Stimulated activated CD8-positive, alpha-beta memory T cell treated with anti-CD3 and anti-CD28 coated beads, Interleukin-15, amount 100 ng/mL, for 24 hours (primary cell): ENCODE results near the gene LIN7A.
"Not testable (repeated sequence)": the region's sequence is repeated elsewhere in the genome, so short reads cannot be mapped to it uniquely, and the experiment has no call there.

Source experiments
- DNase-seq: peaks from one replicate; pipeline ENCODE4 v3.0.0-alpha.2; 2020; ENCODE audit warnings: low read depth

LIN7A gene

DNA sequence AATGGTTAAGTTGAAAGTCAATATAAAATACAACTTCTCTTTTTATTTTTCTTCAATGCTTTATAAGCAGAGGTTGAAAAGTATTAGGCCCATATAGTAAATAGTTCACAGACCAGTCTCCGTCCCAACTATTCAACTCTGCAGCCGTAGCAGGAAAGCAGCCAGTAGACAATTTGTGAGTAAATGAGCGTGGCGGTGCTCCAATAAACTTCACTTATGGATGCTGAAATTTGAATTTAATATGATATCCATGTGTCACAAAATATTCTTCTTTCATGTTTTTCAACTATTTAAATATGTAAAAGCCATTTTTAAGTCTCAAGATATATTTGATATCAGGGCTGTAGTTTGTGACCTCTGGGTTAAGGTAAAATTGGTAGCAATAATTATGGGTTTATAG, 17.7 kb downstream of the LIN7A start:
- DNase-seq: no peak

GRCh38 chr12:80917651-80918050, 20.1 kb downstream of the LIN7A start:
- DNase-seq: no peak

DNA sequence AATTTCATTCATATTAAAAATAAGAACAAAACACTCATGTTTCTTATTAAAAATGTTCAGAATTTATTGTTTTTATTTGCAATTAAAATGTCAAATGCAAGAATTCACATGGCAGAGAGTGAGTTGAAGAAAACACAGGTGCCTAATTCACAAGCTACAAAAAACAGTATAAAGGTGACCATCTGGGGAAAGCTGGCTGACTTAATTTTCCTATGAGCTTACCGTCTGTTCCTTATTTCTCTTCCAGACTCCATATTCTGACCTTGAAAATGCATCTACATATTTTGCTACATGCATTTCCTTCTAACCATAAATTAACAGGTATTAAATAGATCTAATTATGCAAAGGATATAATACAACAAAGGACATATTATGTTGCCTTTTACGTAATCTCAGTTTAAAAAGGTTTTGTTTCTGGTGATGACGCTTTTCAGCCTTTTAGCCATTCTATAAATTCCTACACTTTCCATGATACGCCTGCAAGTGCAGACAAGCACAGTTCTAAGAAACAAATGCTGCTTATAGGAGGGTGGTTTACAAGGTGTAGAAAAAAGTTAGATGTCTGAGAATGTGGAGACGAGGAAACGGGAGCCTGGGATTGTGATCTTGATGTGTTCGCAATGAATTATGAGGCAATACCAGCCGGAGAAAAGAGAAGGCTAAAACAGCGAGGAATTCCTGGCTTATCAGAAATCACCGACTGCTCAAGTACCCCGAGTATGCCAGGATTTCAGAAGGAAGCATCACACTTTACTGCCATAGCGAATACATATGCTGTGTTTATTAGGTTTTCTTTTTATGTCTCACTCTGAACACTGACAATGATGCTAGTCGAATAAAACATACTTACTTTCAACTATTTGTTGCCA, 24.6 kb downstream of the LIN7A start:
- no peak for DNase-seq

DNA sequence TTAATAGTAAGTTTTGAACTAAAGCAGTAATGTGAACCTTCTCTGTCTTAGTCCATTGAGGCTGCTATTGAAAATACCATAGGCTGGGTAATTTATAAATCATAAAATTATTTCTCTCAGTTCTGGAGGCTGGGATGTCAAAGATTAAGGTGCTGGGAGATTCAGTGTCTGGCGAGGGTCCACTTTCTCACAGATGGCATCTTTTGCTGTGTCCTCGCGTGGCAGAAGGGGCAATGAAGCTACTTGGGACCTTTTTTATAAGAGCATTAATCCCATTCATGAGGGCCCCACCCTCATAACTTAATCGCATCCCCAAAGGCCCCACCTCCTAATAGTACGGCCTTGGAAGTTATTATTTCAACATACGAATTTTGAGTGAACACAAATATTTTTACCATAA, 28.4 kb downstream of the LIN7A start:
- no peak for DNase-seq

- no peak for DNase-seq
These were observed 35.0 kb downstream of the LIN7A start for GRCh38 chr12:80902711-80903110.

- no peak for DNase-seq
These were observed 36.1 kb downstream of the LIN7A start for GRCh38 chr12:80901661-80902060.

GRCh38 chr12:80895240-80895639, 42.5 kb downstream of the LIN7A start:
- DNase-seq: no peak

DNA sequence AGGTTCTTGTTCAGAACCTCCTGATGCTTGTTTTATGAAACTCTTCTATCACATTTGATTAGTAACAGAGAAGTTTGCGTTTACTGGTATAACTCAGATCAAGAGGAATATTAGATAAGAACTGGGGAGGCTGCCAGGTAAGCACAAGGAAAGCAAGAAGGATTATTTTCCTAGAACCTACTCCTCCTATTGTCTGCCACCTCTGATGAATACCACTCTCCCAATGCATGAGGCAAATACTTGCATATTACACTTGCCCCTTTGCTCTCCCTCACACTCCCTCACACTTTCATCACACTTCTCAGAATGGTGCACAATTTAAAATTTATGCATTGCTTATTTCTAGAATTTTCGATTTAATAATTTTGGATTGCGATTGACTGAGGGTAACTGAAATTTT, 43.6 kb downstream of the LIN7A start:
- no peak for DNase-seq

DNA sequence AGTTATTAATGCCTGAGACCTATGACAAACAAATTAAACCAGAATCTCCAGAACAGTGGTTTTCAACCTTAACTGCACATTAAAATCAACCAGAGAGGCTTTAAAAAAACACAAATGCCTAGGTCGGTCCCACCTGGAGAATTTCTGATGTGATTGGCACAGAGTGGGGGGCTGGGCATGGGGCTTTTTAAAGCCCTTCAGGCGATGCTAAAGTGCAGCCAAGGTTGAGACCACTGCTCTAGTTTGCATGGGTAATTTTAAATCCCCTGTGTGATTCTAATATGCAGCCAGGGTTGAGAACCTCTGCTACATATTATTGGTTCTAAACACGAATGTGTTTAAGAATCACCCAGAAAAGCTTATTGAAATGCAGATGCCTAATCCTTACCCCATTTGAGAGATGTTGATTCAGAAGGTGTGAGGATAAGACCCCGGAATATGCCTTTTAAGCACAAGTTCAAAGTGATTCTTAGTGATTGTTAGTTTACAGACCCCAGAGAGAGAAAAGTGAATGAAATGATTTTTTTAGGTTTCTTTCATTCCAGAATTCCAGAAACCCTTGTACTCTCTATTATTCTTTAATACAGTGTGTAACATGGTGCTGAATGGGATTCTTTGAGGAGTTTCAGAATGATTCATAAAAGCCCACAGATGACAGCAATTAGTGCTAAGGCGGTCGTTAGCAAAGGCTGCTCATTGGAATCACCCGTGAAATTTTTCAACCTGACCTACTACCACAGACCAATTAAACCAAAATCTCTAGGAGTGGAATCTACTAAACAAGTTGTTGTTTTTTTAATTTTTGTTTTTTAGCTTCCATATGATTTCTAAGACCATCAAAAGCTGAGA, 44.9 kb downstream of the LIN7A start:
- DNase-seq: no peak

DNA sequence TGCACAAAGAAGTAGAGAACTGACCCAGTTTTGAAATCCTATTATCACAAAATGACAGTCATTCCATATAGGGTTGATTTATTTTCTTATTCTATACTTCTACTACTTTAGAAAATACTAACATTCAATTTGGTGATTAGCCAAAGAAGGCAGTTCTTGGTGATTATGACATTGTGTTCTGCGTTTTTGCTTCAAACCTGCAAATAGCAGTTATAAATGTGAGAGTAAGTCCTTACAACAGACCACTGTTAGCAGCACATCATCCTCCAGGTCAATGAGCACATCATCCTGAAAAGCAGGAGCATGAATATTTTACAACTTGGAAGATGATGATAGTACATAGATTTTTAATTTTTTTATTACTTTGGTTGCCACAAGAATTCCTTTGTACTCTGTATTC, 53.1 kb downstream of the LIN7A start:
- DNase-seq: no peak

- DNase-seq: no peak
These were observed 56.6 kb downstream of the LIN7A start for GRCh38 chr12:80881106-80881505.

GRCh38 chr12:80878452-80878851, 59.3 kb downstream of the LIN7A start:
- DNase-seq: not testable (repeated sequence)

DNA sequence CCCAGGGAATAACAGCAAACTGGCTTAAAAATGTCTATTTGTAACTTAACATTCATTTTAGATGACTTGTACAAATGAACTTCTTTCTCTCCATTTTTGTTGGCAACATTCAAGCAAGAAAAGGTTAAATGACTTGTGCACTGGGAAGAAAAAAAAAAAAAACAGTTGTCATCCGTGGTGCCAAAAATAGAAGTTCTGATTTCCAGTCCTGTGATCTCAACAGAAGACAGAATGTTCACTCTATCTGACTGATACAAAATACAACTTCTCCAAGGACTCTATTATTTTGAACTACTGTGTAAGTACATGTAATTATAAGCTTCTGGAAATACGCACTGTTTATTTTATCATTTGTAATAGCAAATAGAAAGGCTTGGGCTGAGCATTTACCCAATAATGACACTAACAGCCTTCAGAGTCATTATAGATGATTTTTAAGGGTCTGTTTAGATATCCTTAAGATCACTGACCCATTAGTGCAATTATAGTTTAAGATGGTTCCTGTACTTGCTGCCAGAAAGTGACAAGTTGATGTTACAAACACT, 59.9 kb downstream of the LIN7A start:
- no peak for DNase-seq

GRCh38 chr12:80872053-80872452, 65.7 kb downstream of the LIN7A start:
- DNase-seq: no peak

GRCh38 chr12:80869264-80869663, 68.5 kb downstream of the LIN7A start:
- DNase-seq: no peak

GRCh38 chr12:80868576-80868975, 69.2 kb downstream of the LIN7A start:
- DNase-seq: no peak

- no peak for DNase-seq
These were observed 69.8 kb downstream of the LIN7A start for GRCh38 chr12:80867941-80868340.

DNA sequence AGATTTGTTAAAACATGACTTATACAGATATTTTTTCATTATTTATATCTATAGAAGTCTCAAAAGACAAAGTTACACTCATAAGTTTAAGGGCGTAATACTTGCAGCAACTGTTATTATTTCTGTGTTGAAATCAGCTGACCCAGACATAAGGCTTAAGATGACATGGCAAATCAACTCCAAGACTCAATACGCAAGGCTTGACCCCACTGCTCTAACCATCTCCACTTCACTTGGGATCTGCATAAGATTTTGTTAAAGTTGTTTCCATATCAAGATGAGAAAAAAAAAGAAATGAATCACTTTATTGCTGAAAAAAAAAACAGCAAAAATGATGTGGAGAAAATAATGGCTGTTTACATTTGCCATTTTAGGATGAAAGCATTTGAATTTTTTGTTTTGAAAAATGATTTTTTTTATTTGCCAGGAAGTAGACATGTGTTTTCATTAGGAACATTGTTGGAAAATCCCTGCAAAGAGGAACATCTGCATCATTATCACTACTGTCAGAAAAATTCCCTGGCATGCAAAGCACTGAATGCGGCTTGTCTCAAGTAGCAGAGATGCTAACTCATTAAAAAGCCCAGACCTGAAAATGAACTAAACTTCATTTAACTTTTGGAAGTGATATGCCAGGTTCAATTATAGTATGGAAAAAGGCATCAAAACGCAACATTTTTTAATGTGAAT, 73.5 kb downstream of the LIN7A start:
- no peak for DNase-seq

GRCh38 chr12:80862531-80862930, 75.2 kb downstream of the LIN7A start:
- no peak for DNase-seq

DNA sequence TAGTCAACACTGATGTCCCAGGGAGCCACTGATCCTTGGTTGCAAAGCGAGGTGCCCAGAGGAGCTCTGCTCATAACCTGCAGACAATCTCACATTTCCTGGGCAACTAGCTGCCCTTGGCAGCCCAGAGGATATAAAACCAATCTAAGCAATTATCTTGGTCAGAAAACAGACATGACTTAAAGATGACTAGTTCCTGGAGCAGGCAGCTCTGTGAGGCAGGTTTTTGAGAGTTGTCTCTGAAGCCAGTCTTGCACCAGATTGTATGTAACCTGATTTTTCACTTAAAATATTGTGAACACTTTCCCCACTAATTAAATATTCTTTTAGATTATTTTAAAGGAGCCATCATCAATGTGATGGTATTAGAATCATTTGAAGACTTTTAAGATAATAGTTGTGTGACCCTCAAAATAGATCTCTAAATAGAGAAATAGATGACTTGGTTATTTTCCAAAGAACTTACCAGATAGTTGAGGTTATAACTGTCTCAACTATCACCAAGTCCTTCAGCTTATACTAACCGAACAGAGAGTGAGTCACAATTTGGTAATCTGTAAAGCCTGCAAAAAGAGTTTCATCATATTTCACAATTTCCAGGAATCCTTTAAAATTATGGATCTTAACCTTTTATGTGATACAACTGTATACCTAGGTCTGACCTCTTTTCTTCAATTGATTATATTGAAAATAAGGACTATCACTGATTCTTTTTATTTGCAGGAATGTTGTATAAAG, 75.9 kb downstream of the LIN7A start:
- DNase-seq: no peak

GRCh38 chr12:80860928-80861327, 76.8 kb downstream of the LIN7A start:
- DNase-seq: no peak

DNA sequence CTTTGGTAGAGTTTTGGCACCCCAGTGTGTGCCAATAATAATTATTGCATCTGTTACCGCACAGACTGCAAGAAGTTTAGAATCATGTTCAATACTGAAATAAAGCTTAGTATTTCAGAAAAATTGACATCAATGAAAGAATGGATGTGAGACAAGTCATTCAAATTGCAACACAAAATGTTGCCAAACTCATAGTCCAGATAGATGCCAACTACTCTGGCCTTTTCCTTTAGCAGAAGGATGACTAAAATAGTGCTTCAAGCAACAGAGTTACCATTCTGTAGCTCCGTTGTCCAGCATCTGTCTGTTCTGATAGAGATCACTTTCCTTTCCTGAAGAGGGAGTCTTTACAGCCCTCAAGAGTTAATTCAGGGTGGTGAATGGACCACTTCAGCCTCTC, 77.5 kb downstream of the LIN7A start:
- DNase-seq: no peak
